GM18499 (cell line): ENCODE results near the gene PIAS3.
"Not testable (repeated sequence)": the region's sequence is repeated elsewhere in the genome, so short reads cannot be mapped to it uniquely, and the experiment has no call there.

Experiments used
- ATAC-seq: cut with Tn5 transposase; IDR thresholded peaks from one replicate; pipeline ENCODE4 v1.9.1; 2021; ENCODE audit warnings: moderate number of reproducible peaks; ENCODE audit not compliant: insufficient read depth, unreplicated experiment

The PIAS3 gene

DNA sequence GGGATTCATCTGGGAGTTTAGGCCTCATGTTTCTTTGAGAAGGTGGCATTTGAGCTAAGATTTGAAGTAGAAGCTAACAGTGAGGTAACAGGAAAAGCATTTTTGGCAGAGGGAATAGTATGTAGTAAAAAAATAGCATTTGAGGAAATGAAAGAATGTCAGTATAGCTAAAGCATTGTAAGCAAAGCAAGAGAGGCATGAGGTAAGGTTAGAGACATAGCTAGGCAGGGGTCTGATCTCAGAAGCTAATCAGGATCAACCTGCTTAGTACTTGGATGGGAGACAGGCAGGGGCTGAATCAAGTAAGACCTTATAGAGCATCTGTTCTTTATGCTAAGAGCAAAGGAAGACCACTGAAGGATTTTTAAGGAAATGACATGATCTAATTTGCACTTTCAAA lies 30.9 kb downstream of the PIAS3 start:
- no peak for ATAC-seq

GRCh38 chr1:145826030-145826429 lies 32.9 kb downstream of the PIAS3 start:
- no peak for ATAC-seq

DNA sequence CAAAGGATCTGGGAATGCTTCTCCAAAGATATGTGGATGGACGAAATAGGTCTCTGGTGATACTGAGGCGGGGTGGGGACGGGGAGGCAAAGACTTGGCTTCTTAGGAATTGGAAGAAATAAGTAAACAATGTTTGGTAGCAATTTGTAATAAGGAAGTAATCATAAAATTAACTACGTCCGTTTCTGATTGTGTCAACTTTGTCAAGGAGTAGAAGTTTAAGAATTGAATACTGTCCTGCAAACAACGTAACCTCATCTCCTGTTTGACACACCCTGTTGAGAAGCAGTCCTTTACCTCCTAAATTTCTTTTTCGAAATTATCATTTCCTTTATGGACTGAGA lies 34.4 kb downstream of the PIAS3 start:
- no peak for ATAC-seq

DNA sequence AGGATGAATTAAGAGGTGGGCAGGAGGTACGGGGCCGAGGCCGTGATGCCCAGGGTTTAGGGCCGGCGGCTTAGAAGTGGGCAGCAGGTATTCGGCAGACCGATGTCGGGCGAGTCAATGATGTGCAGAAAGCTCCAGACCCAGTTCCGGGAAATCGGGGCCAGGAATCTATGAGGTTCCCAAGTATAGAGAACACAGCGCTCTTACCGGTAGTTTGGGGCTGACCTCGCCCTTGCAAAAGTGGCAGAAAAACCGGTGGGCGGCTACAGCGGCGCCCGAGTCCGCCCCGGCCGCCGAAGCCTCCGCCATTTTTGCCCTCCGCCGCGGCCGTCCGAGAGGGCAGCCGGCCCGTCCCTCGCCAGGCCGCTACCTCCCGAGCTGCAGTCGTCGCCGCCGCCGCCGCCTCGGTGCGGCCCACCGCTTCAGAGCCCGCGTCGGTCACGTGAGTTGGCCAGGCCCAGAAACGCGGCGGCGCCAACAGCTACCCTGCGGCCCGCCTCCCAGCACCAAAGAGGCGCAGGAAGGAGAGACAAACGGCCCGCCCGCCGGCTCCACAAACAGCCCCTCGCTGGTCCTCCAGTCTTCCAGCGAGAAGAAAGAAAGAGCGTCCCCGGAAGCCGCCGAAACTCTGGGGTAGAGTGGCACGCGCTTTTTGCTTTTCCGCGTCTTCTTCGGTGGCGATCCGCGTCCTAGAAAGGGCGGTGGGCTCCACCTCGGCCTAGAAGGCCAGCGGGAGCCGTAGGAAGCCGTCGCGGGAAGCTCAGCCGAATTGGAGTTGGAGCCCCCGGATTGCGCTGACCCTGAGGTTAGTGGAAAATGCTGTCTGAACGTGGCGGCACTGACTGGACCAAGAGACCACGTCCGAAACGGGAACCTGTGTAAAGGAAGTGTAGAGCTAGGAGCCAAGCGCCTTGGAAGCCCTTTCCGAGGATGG lies 35.0 kb downstream of the PIAS3 start, which contains the start of the genes POLR3C and RNF115:
TSS of gene POLR3C (plus strand) at position 636 of the 934 bp plus-strand sequence. CDS start 1,577 bp downstream, outside the sequence.
TSS of gene RNF115 (minus strand) at position 531 of the 934 bp plus-strand sequence. CDS start at position 309, 222 bp downstream.
- no peak for ATAC-seq

- ATAC-seq = not testable (repeated sequence)
These were observed 36.0 kb downstream of the PIAS3 start for GRCh38 chr1:145822779-145823331.

- ATAC-seq = not testable (repeated sequence)
These were observed 40.8 kb downstream of the PIAS3 start for GRCh38 chr1:145818095-145818494.

DNA sequence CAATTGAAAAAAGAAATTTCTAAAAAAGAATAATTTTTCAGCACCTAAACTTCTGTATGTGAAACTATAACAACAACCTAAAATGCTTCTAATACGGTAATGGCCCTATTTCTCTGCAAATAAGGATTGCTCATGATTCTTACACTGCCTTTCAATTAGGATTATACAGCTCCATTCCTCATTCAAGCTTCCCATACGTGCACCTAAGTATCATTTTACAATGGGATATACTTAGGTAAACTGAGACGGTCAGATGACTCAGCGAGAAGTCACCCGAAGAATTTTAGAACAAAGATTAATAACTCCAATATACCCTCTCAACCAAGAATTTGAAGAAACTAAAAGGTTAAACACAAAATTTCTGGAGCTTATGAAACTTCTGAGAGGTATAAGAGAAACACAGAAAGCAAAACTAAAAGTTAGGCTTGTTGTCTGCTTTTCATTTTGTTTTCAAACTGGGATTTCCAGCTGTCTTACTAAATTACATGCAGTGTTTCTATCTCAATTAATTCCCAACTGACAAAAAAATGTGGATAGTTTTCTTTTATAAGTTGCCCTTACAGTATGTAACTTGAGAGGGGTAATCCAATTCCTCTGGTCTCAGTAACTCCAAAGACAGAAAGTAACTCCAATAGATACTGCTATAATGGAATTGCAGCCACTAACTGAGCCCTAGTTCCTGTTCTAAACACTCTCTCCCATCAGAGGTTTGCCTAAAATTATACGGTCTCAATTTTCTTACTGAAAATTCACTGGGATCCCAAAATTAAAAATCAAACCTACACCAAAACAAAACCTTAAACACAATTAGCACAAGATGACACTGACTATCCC lies 45.7 kb downstream of the PIAS3 start:
- not testable (repeated sequence) for ATAC-seq

DNA sequence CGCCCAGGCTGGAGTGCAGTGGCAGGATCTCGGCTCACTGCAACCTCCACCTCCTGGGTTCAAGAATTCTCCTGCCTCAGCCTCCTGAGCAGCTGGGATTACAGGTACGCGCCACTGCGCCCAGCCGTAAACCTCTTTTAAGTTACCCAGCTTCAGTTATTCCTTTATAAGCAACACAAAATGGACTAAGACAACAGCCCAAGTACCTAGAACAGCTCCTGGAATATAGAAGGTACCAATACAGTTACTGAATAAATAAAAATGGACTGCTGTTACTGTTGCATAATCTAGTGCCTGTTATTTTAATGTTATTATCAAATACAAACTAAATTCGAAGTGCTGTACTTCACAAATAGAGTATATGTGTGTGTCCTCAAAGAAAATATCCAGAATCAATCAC lies 52.0 kb downstream of the PIAS3 start:
- ATAC-seq = no peak

GRCh38 chr1:145806408-145806807 lies 52.5 kb downstream of the PIAS3 start:
- no peak for ATAC-seq

DNA sequence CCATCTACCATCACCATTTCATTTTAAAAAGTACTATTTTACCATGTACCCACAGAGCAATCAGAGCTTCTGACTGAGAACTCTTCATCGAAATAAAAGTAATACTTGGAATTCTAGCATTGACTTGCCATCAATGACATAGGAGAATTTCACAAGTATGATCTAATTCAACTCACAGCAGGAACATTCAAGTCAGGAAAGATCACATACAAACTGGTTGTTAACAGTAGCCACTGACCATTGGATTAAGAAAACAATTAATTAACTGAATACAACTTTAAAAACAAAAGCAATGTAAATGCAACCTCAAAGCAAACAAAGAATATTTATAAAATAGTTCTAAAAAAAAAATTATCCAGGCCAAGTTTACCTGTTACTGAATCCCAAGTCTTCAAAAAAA lies 53.8 kb downstream of the PIAS3 start:
- ATAC-seq = no peak

DNA sequence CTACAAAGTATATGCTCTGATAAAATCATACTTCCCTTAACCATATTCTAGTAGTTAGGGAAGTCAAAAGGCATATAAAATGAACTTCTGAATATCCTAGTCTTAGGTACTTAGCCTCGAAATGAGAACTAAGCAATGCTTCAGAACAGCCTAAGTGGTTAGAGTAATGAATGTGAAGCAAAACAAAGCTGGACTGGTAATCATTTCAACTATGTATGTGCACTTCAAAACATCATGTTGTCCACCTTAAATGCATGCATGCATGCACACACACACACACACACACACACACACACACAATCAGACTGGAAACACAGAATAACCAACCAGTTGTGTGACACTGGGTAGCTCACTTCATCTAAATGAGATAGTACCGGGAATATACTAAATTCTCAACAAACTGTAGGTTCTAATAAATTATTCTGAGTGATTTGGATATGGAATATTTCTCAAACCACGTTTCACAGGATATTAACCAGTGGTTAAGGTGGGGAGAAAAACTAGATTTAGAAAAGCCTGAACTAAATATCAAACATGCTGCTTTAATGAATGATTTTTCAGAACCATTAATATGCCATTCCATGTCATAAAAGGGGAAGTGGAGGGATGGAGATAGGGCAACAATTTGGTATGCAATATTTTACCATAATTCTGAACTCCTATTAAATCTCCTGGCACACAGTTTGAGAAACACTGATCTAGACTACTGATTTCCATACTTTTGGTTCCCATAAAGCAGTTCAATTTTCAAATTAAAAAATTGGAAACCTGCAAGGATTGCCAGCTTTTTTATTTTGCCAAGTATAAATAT lies 54.4 kb downstream of the PIAS3 start:
- no peak for ATAC-seq

DNA sequence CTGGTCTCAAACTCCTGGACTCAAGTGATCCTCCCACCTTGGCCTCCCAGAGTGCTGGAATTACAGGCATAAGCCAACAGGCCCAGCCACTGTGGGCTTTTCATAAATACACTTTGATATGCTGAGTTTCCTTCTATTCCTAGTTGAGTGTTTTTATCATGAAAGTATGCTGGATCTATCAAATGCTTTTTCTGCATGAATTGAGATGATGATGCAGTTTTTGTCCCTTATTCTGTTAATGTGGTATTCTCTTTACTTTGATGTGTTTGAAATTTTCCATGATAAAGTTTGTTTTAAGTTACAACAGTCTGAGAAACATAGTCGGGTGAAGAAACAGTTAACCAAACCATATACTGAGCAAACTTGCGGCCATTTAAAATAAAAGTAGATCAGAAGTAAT lies 59.1 kb downstream of the PIAS3 start:
- ATAC-seq = no peak
